Astrocyte (in vitro differentiated cells and primary cell): ENCODE measurements around the gene TMEM80. TPM values are rescaled to one million over a fixed set of nuclear protein-coding genes. Genes with fewer than 3 reads are reported as not detected.

Source experiments
- DNase-seq: peaks from one replicate; pipeline ENCODE4 v3.0.0-alpha.2; 2010; ENCODE audit warnings: low read depth
- FAIRE-seq: peaks from 2 replicates; lab custom pipeline; 2011; peaks lifted over from hg19 to GRCh38; lab: Jason Lieb, UNC
- H2AFZ ChIP-seq: 2 replicates; pipeline ENCODE4 v1.6.0; 2012; ENCODE audit warnings: low read depth, low read length, inconsistent platforms
- H3K27ac ChIP-seq: 2 replicates; pipeline ENCODE4 v1.5.1; 2011; ENCODE audit warnings: low read depth, low read length, inconsistent platforms
- H3K27me3 ChIP-seq: 2 replicates; pipeline ENCODE4 v1.6.0; 2011; ENCODE audit warnings: low read length, inconsistent platforms; ENCODE audit not compliant: insufficient read depth
- H3K36me3 ChIP-seq: 2 replicates; pipeline ENCODE4 v1.5.1; 2011; ENCODE audit warnings: low read length, inconsistent platforms; ENCODE audit not compliant: insufficient read depth
- H3K4me1 ChIP-seq: 2 replicates; pipeline ENCODE4 v1.5.1; 2011; ENCODE audit warnings: low read length, inconsistent platforms; ENCODE audit not compliant: insufficient read depth
- H3K4me2 ChIP-seq: 2 replicates; pipeline ENCODE4 v1.6.0; 2012; ENCODE audit warnings: low read length, inconsistent platforms
- H3K4me3 ChIP-seq: 2 replicates; pipeline ENCODE4 v1.5.1; 2011; ENCODE audit warnings: low read depth, mild to moderate bottlenecking, low read length, inconsistent platforms; ENCODE audit not compliant: insufficient read depth
- H3K79me2 ChIP-seq: 2 replicates; pipeline ENCODE4 v1.6.0; 2012; ENCODE audit warnings: mild to moderate bottlenecking, low read length, inconsistent platforms; ENCODE audit not compliant: insufficient read depth
- H3K9ac ChIP-seq: 2 replicates; pipeline ENCODE4 v1.6.0; 2012; ENCODE audit warnings: mild to moderate bottlenecking, low read length, inconsistent platforms
- H3K9me3 ChIP-seq: 2 replicates; pipeline ENCODE4 v1.5.1; 2012; ENCODE audit warnings: low read depth, mild to moderate bottlenecking, low read length, inconsistent platforms; ENCODE audit not compliant: insufficient read depth
- H4K20me1 ChIP-seq: 2 replicates; pipeline ENCODE4 v1.6.0; 2012; ENCODE audit warnings: low read length, inconsistent platforms; ENCODE audit not compliant: insufficient read depth
- H3K27ac Mint-ChIP-seq: one replicate; pipeline ENCODE4 v1.8.0; 2021; ENCODE audit warnings: mild to moderate bottlenecking, mixed read lengths; ENCODE audit not compliant: unreplicated experiment
- H3K27me3 Mint-ChIP-seq: one replicate; pipeline ENCODE4 v1.8.0; 2021; ENCODE audit warnings: low read depth, mixed read lengths; ENCODE audit not compliant: unreplicated experiment
- H3K36me3 Mint-ChIP-seq: one replicate; pipeline ENCODE4 v1.8.0; 2021; ENCODE audit warnings: low read depth, mixed read lengths; ENCODE audit not compliant: unreplicated experiment
- H3K4me1 Mint-ChIP-seq: one replicate; pipeline ENCODE4 v1.8.0; 2021; ENCODE audit warnings: low read depth, mixed read lengths; ENCODE audit not compliant: unreplicated experiment
- H3K4me3 Mint-ChIP-seq: one replicate; pipeline ENCODE4 v1.8.0; 2021; ENCODE audit warnings: mild to moderate bottlenecking, moderate library complexity, mixed read lengths; ENCODE audit not compliant: unreplicated experiment
- H3K9me3 Mint-ChIP-seq: one replicate; pipeline ENCODE4 v1.8.0; 2021; ENCODE audit warnings: mild to moderate bottlenecking, mixed read lengths; ENCODE audit not compliant: unreplicated experiment
- EZH2 ChIP-seq: IDR thresholded peaks from 2 replicates; pipeline ENCODE4 v1.6.1; 2012; ENCODE audit warnings: mild to moderate bottlenecking, low read length, inconsistent platforms; ENCODE audit not compliant: insufficient read depth
- total RNA-seq: library from RNA; stranded (reverse); gene quantifications from 2 replicates; pipeline ENCODE4 v1.2.1, GENCODE V29; 2021
- TF ChIP-seq, protein P1 (sequence below): IDR thresholded peaks from 2 replicates; pipeline ENCODE4 v1.5.1; 2011; ENCODE audit warnings: low read depth, mild to moderate bottlenecking, inconsistent platforms, low read length, moderate library complexity; ENCODE audit not compliant: insufficient read depth

The TMEM80 gene
- total RNA-seq, 1 donor from 2014 or later: 16.1 TPM

DNA sequence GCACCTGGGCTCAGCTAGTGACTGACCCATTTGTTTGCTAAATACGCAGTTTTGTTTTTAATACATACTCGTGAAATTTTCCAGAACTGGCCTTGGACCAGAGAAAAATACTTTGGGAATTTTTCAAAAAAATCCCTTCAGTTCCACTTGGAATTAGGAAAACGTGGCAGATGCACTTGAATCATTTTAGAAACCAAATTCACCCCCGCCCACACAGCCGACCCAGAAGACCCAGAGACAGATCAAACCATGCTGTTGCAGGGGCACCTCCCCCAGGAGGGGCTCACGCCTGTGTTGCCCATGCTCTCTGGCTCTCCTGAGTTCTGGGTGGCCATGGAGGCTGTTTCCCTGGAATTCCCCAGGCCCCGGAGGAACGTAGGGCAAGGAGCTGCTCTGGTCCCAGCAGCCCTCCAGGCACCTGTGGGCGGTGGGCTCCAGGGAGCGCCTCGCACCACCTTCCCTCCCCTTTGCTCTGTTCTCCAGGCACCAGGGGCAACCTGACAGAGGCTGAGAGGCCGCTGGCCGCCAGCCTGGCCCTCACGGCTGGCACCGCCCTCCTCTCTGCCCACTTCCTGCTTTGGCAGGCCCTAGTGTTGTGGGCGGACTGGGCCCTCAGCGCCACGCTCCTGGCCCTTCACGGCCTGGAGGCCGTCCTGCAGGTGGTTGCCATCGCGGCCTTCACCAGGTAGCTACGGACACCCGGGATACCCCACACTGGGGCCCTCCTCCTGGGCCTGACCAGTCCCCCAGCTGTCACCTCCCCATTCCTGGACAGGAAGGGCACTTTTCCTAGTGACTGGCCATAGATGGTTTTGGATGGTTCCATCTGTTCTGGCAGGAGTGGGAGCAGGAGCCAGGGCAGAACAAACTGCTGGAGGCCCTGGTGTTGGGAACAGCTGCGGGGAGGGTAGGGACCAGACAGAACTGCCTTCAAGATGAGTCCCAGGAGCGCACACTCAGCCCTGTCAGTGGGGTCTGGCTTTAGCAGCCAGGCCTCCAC lies 7.1 kb downstream of the TMEM80 start:
- H3K27ac ChIP-seq: no peak overlapping the region

DNA sequence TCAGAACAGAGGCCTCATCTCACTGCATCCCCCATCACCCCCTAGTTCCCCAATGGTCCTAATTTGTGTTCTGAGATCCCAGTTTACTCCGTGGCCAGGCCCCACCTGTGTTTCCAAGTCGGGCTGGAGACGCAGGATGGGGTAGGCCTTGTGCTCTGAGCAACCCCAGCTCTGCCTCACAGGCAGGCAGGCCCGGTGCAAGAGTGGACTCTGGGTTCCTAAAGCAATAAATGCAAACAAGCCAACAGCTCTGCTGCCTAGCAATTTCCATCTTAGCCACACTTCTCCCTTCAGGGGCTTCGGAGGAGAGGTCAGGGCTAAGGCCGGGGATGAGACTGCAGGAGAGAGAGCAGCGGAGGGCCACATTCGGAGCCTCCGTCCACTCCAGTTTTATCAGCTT lies 7.9 kb downstream of the TMEM80 start:
- H4K20me1 ChIP-seq: peaks cover 26% of the 10 kb centered on the region
- Mint-ChIP-seq H3K27ac (no peak overlapping the region), H3K36me3 (peaks cover 3% of the 10 kb centered on the region), H3K4me1 (peaks cover 14% of the 10 kb centered on the region), H3K9me3 (no peaks in the 10 kb centered on the region), H3K4me3 (peak overlapping the region; percentile 8), H3K27me3 (no peaks in the 10 kb centered on the region)
- DNase-seq (no peak), FAIRE-seq (no peak)
- H3K79me2 ChIP-seq: peaks cover 33% of the 10 kb centered on the region
- H3K4me3 ChIP-seq: no peak overlapping the region
- no peaks in the 10 kb centered on the region for H3K9me3 ChIP-seq
- H3K36me3 ChIP-seq: peaks cover 3% of the 10 kb centered on the region
- no peak overlapping the region for H3K9ac ChIP-seq
- H3K4me1 ChIP-seq: peaks cover 25% of the 10 kb centered on the region
- no peak overlapping the region for H2AFZ ChIP-seq
- H3K27ac ChIP-seq: no peak overlapping the region
- H3K4me2 ChIP-seq: no peak overlapping the region
- H3K27me3 ChIP-seq: no peaks in the 10 kb centered on the region
- TF ChIP-seq, protein P1, sequence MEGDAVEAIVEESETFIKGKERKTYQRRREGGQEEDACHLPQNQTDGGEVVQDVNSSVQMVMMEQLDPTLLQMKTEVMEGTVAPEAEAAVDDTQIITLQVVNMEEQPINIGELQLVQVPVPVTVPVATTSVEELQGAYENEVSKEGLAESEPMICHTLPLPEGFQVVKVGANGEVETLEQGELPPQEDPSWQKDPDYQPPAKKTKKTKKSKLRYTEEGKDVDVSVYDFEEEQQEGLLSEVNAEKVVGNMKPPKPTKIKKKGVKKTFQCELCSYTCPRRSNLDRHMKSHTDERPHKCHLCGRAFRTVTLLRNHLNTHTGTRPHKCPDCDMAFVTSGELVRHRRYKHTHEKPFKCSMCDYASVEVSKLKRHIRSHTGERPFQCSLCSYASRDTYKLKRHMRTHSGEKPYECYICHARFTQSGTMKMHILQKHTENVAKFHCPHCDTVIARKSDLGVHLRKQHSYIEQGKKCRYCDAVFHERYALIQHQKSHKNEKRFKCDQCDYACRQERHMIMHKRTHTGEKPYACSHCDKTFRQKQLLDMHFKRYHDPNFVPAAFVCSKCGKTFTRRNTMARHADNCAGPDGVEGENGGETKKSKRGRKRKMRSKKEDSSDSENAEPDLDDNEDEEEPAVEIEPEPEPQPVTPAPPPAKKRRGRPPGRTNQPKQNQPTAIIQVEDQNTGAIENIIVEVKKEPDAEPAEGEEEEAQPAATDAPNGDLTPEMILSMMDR: no peak
- TF ChIP-seq EZH2: no peak

More for the DNA sequence above, 7.1 kb downstream of the TMEM80 start:
- H3K27ac Mint-ChIP-seq: no peak overlapping the region
- peaks cover 33% of the 10 kb centered on the region for H4K20me1 ChIP-seq
- peaks cover 29% of the 10 kb centered on the region for H3K4me1 ChIP-seq
- H2AFZ ChIP-seq: no peak overlapping the region
- H3K27me3 Mint-ChIP-seq: no peaks in the 10 kb centered on the region
- H3K4me3 ChIP-seq: no peak overlapping the region
- no peaks in the 10 kb centered on the region for H3K9me3 ChIP-seq
- no peak overlapping the region for H3K4me3 Mint-ChIP-seq
- TF ChIP-seq, protein P1: no peak
- TF ChIP-seq EZH2: no peak
- H3K36me3 Mint-ChIP-seq: peaks cover 3% of the 10 kb centered on the region
- no peaks in the 10 kb centered on the region for H3K9me3 Mint-ChIP-seq
- no peak for FAIRE-seq
- H3K79me2 ChIP-seq: peaks cover 31% of the 10 kb centered on the region
- no peak for DNase-seq
- H3K9ac ChIP-seq: no peak overlapping the region
- peaks cover 3% of the 10 kb centered on the region for H3K36me3 ChIP-seq
- peaks cover 22% of the 10 kb centered on the region for H3K4me1 Mint-ChIP-seq
- no peak overlapping the region for H3K4me2 ChIP-seq
- H3K27me3 ChIP-seq: no peaks in the 10 kb centered on the region

DNA sequence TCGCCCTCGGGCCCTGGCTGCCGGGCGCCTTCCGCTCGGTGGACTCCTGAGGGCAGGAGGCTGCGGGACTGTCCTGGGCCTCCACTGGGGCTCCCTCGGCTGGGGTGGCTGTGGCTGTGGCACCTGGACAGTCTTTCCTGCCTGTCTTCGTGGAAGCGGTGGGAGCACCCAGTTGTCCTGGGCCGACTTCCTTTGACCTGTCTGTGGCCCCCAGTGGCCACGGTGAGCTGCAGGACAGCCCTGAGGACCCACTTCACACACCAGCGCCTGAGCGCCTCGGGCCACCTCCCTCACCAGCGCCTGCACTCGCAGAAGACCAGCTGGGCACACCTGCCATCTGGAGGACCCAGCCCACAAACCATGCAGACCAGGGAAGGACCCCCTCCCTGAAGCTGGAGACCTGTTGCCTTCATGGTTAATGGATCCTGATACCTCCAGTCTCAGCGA lies 8.6 kb downstream of the TMEM80 start:
- FAIRE-seq: no peak
- Mint-ChIP-seq H3K4me3 (no peak overlapping the region), H3K4me1 (peaks cover 10% of the 10 kb centered on the region), H3K27me3 (no peaks in the 10 kb centered on the region), H3K36me3 (peaks cover 3% of the 10 kb centered on the region), H3K9me3 (no peaks in the 10 kb centered on the region), H3K27ac (no peak overlapping the region)
- Histone ChIP-seq H2AFZ (no peak overlapping the region), H4K20me1 (peaks cover 19% of the 10 kb centered on the region), H3K4me1 (peaks cover 21% of the 10 kb centered on the region), H3K4me2 (no peak overlapping the region), H3K79me2 (peaks cover 25% of the 10 kb centered on the region), H3K9ac (no peak overlapping the region), H3K36me3 (peaks cover 3% of the 10 kb centered on the region), H3K27ac (no peak overlapping the region), H3K27me3 (no peaks in the 10 kb centered on the region), H3K9me3 (no peaks in the 10 kb centered on the region), H3K4me3 (no peak overlapping the region)
- no peak for DNase-seq
- no peak for TF ChIP-seq EZH2
- TF ChIP-seq, protein P1: no peak
